HEK293 (cell line): Measurements from ENCODE around the gene MYH13.

Source experiments
- KLF16 ChIP-seq: fragments of 450-650 bp; formaldehyde crosslinking; IDR thresholded peaks from 2 replicates; pipeline ENCODE4 v1.5.1; 2017; ENCODE audit warnings: missing biosample characterization, missing genetic modification characterization
- RBAK ChIP-seq: fragments of 450-650 bp; formaldehyde crosslinking; IDR thresholded peaks from 2 replicates; pipeline ENCODE4 v1.5.1; 2016; ENCODE audit warnings: missing biosample characterization, missing genetic modification characterization
- ZNF138 ChIP-seq: fragments of 450-650 bp; formaldehyde crosslinking; IDR thresholded peaks from 2 replicates; pipeline ENCODE4 v1.5.1; 2016; ENCODE audit warnings: missing biosample characterization, missing genetic modification characterization, borderline replicate concordance
- ZNF423 ChIP-seq: fragments of 450-650 bp; formaldehyde crosslinking; IDR thresholded peaks from 2 replicates; pipeline ENCODE4 v1.5.1; 2016; ENCODE audit warnings: missing biosample characterization, missing genetic modification characterization
- ZNF585B ChIP-seq: fragments of 450-650 bp; formaldehyde crosslinking; IDR thresholded peaks from 2 replicates; pipeline ENCODE4 v1.5.1; 2016; ENCODE audit warnings: missing biosample characterization, missing genetic modification characterization
- TF ChIP-seq, protein P1 (sequence below): IDR thresholded peaks from 2 replicates; pipeline ENCODE4 v1.6.1; 2011; ENCODE audit warnings: mild to moderate bottlenecking, low read depth, low read length, borderline replicate concordance
- TF ChIP-seq, protein P2 (sequence below): fragments of 450-650 bp; formaldehyde crosslinking; IDR thresholded peaks from 2 replicates; pipeline ENCODE4 v1.5.1; 2016; ENCODE audit warnings: missing biosample characterization, missing genetic modification characterization

DNA sequence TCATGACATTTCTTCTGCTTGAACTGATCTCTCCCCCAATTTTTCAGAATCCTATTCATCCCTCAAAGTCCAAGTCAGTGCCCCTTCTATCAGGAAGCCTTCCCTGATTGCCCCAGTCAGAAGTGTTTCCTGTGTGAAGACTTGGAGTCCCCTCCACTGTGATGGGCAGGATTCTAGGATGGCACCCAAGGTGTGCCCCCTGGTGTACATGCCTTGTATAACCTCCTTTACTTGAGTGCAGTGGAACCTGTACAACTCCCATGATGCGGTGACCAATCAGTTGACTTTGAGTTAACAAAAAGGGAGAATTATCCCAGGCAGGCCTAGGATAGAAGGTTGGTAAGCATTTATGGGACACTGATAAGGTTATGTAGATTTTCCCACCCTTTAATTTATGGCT is 23.4 kb downstream of the MYH13 start:
- TF ChIP-seq RBAK (tag by site-specific recombination) (no peak), ZNF585B (tag by site-specific recombination) (no peak), KLF16 (tag by site-specific recombination) (no peak), ZNF423 (tag by site-specific recombination) (no peak), ZNF138 (tag by site-specific recombination) (no peak)
- TF ChIP-seq, protein P1, sequence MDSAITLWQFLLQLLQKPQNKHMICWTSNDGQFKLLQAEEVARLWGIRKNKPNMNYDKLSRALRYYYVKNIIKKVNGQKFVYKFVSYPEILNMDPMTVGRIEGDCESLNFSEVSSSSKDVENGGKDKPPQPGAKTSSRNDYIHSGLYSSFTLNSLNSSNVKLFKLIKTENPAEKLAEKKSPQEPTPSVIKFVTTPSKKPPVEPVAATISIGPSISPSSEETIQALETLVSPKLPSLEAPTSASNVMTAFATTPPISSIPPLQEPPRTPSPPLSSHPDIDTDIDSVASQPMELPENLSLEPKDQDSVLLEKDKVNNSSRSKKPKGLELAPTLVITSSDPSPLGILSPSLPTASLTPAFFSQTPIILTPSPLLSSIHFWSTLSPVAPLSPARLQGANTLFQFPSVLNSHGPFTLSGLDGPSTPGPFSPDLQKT = no peak
- TF ChIP-seq, protein P2, sequence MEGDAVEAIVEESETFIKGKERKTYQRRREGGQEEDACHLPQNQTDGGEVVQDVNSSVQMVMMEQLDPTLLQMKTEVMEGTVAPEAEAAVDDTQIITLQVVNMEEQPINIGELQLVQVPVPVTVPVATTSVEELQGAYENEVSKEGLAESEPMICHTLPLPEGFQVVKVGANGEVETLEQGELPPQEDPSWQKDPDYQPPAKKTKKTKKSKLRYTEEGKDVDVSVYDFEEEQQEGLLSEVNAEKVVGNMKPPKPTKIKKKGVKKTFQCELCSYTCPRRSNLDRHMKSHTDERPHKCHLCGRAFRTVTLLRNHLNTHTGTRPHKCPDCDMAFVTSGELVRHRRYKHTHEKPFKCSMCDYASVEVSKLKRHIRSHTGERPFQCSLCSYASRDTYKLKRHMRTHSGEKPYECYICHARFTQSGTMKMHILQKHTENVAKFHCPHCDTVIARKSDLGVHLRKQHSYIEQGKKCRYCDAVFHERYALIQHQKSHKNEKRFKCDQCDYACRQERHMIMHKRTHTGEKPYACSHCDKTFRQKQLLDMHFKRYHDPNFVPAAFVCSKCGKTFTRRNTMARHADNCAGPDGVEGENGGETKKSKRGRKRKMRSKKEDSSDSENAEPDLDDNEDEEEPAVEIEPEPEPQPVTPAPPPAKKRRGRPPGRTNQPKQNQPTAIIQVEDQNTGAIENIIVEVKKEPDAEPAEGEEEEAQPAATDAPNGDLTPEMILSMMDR (tag by site-specific recombination) = no peak
